K562 (cell line): Measurements from ENCODE around the gene SLC7A9.

ENCODE experiments used
- ARNT ChIP-seq, 2 experiments: fragments of 450-650 bp; IDR thresholded peaks; 2 replicates each; pipeline ENCODE4 v1.6.1; 2016; ENCODE audit warnings: mild to moderate bottlenecking in 1 of 2
- CHD4 ChIP-seq: fragments of 200-600 bp; sonication (generic); IDR thresholded peaks from 3 replicates; pipeline ENCODE4 v1.6.1; 2012; ENCODE audit warnings: low read depth, mild to moderate bottlenecking, mixed read lengths, low read length, inconsistent platforms; ENCODE audit not compliant: insufficient read depth, insufficient replicate concordance, poor library complexity, severe bottlenecking
- GABPB1 ChIP-seq: sonication (generic); formaldehyde crosslinking; IDR thresholded peaks from 2 replicates; pipeline ENCODE4 v1.8.0; 2022; ENCODE audit warnings: mild to moderate bottlenecking, missing genetic modification reagents
- GATA2 ChIP-seq: sonication (generic); formaldehyde crosslinking; IDR thresholded peaks from 2 replicates; pipeline ENCODE4 v1.4.0; 2020; ENCODE audit warnings: mild to moderate bottlenecking, missing genetic modification reagents
- HDAC2 ChIP-seq: fragments of 450-650 bp; IDR thresholded peaks from 2 replicates; pipeline ENCODE4 v1.6.1; 2016; ENCODE audit warnings: mild to moderate bottlenecking
- NR1H2 ChIP-seq: sonication (generic); formaldehyde crosslinking; IDR thresholded peaks from 2 replicates; pipeline ENCODE4 v1.4.0; 2020; ENCODE audit warnings: mild to moderate bottlenecking, missing genetic modification reagents
- PML ChIP-seq: IDR thresholded peaks from 2 replicates; pipeline ENCODE4 v1.6.1; 2012; ENCODE audit warnings: low read length, inconsistent platforms
- TEAD2 ChIP-seq: fragments of 450-650 bp; IDR thresholded peaks from 2 replicates; pipeline ENCODE4 v1.6.1; 2016; ENCODE audit warnings: missing genetic modification characterization, control low read depth, missing compliant biosample characterization
- ZNF24 ChIP-seq: fragments of 450-650 bp; IDR thresholded peaks from 2 replicates; pipeline ENCODE4 v1.6.1; 2016
- ZZZ3 ChIP-seq: fragments of 450-650 bp; IDR thresholded peaks from 2 replicates; pipeline ENCODE4 v1.6.1; 2016; ENCODE audit warnings: antibody characterized with exemption, mild to moderate bottlenecking, moderate library complexity
- TF ChIP-seq, protein P1 (sequence below), 3 experiments: IDR thresholded peaks in 2 of 3; conservative IDR thresholded peaks in 1 of 3; 2 replicates each; pipeline ENCODE4 v1.5.1; 2011 to 2012; ENCODE audit warnings: low read length in 3 of 3, mild to moderate bottlenecking in 3 of 3, control low read depth in 2 of 3, improper control_type of control experiment in 1 of 3, inconsistent platforms in 1 of 3, low read depth in 1 of 3, mixed read lengths in 1 of 3, moderate library complexity in 1 of 3; ENCODE audit not compliant: insufficient read depth in 2 of 3
- TF ChIP-seq, protein P2 (sequence below): fragments of 450-650 bp; conservative IDR thresholded peaks from 2 replicates; pipeline ENCODE4 v1.6.1; 2016; ENCODE audit warnings: missing genetic modification characterization, low read depth, mild to moderate bottlenecking, missing compliant biosample characterization, moderate library complexity

DNA sequence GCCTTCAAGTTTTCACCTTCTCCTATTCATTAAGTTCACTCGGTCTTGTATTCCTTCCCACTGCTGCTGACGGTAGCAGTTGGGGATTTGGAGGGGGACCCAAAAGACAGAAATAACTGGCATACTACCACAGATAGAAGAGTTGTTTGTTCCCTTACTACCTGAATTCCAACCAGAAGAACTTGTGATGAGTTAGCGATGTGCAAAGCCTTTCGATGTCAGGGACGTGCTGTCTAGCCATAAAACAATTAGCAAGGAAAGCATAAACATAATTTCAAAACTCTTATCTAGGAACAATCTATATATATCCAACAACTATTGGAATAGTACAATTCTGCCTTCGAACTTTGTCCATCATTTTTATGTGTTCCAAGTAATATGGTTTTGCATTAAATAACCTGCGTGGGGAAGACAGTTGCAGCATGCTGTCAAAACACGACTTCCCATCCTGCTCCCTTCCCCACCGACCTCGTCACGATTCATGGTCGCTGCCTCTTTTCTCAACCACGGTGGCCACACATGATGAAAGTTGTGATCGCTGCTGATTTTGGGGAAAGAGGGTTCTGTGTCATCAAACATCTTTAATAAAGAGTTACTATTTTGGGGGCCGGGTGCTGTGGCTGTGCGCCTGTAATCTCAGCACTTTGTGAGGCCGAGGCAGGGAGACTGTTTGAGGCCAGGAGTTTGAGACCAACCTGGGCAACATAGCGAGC is 3.8 kb upstream of the SLC7A9 start:
- TF ChIP-seq ZNF24 = no peak
- no peak for TF ChIP-seq GABPB1 (CRISPR knock-in tag)
- TF ChIP-seq, protein P1, sequence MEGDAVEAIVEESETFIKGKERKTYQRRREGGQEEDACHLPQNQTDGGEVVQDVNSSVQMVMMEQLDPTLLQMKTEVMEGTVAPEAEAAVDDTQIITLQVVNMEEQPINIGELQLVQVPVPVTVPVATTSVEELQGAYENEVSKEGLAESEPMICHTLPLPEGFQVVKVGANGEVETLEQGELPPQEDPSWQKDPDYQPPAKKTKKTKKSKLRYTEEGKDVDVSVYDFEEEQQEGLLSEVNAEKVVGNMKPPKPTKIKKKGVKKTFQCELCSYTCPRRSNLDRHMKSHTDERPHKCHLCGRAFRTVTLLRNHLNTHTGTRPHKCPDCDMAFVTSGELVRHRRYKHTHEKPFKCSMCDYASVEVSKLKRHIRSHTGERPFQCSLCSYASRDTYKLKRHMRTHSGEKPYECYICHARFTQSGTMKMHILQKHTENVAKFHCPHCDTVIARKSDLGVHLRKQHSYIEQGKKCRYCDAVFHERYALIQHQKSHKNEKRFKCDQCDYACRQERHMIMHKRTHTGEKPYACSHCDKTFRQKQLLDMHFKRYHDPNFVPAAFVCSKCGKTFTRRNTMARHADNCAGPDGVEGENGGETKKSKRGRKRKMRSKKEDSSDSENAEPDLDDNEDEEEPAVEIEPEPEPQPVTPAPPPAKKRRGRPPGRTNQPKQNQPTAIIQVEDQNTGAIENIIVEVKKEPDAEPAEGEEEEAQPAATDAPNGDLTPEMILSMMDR (IDR thresholded peaks at IDR 0.05 in 2 of 3, conservative IDR thresholded peaks at IDR 0.05 in 1 of 3; ENCODE audit: insufficient read depth in 2 of 3, low read depth in 1 of 3, low read length in 3 of 3) = no peak
- TF ChIP-seq, protein P2, sequence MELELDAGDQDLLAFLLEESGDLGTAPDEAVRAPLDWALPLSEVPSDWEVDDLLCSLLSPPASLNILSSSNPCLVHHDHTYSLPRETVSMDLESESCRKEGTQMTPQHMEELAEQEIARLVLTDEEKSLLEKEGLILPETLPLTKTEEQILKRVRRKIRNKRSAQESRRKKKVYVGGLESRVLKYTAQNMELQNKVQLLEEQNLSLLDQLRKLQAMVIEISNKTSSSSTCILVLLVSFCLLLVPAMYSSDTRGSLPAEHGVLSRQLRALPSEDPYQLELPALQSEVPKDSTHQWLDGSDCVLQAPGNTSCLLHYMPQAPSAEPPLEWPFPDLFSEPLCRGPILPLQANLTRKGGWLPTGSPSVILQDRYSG (tag) = no peak
- no peak for TF ChIP-seq ZZZ3
- no peak for TF ChIP-seq CHD4
- TF ChIP-seq TEAD2 (tag) = no peak
- no peak for TF ChIP-seq ARNT (IDR thresholded peaks at IDR 0.05)
- TF ChIP-seq PML = no peak
- TF ChIP-seq NR1H2 (CRISPR knock-in tag) = no peak
- TF ChIP-seq GATA2 (CRISPR knock-in tag) = no peak
- no peak for TF ChIP-seq HDAC2
